ENCODE results near the gene MRC2. TPM values are rescaled to one million over a fixed set of nuclear protein-coding genes. Genes with fewer than 3 reads are reported as not detected.

Gene MRC2
- total RNA-seq, 1 experiment from 2014 or later, result 70.5 TPM

DNA sequence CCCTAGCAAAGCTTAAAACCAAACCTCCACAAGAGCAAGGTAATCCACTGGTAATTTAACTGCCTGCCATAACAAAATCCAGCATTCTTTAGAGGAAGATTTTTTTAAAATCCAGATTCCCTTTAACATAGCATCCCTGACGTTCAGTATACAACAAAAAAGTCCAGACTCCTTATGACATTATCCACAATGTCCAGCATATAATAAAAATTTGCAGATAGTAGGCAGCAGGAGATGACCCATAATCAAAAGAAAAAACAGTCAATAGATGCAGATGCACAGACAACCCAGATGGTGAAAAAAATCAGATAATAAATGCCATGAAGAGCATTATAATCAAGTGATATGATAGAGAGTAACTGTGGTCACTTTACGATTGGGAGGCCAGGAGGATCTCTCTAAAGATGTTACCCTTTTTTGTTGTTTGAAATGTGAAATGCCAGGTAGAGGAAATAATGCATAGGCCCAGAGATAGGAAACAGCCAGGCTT lies 33.2 kb downstream of the MRC2 start:
- no peak for DNase-seq (ENCODE audit: low read depth)

DNA sequence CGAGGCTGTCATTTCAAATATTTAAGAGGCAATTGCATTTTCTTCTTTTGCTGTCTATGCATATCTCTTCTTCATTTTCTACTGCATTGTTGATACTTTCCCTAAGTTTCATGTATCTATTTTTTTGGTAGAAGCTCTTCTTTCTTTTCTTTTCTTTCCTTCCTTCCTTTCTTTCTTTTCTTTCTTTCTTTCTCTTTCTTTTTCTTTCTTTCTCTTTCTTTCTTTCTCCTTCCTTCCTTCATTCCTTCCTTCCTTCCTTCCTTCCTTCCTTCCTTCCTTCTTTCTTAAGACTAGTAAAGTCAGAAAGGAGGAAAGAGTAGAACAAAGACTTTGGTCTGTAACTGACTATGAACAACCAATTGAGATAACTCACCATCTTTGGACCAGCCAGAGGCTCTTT lies 33.9 kb downstream of the MRC2 start:
- no peak for DNase-seq (ENCODE audit: low read depth)

DNA sequence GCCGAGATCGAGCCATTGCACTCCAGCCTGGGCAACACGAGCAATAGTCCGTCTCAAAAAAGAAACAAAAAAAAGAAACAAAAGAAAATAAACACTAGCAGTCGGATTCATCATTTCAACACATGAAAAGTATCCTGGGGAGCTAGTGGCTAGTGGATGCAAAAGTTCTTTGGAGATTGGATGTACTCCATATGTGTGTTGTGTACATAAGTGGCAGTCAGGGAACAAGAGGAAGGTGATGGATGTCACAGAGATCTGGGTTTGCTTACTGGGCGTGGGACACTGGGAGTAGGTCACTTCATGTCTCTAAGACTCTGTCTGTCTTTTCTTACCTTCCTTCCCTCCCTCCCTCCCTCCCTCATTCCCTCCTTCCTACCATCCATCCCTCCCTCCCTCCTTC lies 35.4 kb downstream of the MRC2 start:
- DNase-seq (ENCODE audit: low read depth), result no peak

DNA sequence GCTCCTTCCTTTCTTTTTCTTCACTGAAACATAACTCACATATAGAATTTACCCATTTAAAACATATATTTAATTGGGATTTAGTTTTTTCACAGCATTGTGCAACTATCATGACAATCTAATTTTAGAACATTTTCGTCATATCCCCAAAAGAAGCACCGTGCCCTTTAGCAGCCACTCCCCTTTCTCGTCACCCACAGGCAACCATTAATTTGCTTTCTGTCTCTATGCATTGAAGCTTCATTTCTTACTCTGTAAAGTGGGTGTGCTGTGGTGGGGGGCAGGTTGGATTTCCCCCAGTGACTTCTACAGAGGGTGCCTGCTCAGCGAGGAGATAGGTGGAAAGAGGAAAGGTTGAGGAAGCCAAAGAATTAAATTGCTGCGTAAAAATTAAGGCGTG lies 35.8 kb downstream of the MRC2 start:
- no peak for DNase-seq (ENCODE audit: low read depth)

DNA sequence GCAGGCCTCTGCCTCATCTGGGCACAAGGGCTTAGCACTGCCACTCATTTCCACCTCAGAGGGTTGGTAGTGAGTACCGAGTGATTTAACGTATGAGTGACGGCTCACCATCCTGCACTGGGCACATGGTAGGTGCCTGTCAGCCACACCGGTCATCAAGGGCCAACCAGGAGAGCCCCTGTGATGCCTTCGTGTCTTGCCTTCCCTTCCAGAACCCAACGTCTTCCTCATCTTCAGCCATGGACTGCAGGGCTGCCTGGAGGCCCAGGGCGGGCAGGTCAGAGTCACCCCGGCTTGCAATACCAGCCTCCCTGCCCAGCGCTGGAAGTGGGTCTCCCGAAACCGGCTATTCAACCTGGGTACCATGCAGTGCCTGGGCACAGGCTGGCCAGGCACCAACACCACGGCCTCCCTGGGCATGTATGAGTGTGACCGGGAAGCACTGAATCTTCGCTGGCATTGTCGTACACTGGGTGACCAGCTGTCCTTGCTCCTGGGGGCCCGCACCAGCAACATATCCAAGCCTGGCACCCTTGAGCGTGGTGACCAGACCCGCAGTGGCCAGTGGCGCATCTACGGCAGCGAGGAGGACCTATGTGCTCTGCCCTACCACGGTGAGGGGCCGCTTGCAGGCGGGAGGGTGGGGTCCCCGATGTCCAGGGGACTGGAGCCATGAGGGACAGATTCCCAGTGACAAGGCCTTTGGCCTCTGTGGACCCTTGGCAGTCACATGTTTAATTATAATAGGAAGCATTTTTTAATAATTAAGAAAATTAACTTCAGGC lies 37.1 kb downstream of the MRC2 start:
- no peak for DNase-seq (ENCODE audit: low read depth)

DNA sequence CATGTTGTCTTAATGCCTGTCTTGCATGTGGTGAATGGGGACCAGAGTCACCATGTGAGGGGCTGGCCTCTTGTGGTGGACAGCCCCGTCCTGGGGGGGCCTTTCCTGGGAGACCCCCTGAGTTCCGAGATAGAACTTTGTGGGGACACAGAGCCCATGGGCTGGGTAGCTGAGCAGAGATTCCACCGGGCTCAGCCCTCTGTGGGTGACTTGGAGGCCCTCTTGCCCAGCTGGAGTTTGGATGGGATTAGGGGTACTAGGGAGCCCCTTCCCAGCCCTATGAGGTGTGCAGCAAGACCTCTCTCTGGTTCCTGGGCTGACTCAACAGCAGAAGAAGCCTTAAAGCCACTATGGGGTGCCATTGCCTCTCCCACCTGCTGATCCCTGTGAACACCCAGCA lies 38.1 kb downstream of the MRC2 start:
- DNase-seq (ENCODE audit: low read depth), result no peak

DNA sequence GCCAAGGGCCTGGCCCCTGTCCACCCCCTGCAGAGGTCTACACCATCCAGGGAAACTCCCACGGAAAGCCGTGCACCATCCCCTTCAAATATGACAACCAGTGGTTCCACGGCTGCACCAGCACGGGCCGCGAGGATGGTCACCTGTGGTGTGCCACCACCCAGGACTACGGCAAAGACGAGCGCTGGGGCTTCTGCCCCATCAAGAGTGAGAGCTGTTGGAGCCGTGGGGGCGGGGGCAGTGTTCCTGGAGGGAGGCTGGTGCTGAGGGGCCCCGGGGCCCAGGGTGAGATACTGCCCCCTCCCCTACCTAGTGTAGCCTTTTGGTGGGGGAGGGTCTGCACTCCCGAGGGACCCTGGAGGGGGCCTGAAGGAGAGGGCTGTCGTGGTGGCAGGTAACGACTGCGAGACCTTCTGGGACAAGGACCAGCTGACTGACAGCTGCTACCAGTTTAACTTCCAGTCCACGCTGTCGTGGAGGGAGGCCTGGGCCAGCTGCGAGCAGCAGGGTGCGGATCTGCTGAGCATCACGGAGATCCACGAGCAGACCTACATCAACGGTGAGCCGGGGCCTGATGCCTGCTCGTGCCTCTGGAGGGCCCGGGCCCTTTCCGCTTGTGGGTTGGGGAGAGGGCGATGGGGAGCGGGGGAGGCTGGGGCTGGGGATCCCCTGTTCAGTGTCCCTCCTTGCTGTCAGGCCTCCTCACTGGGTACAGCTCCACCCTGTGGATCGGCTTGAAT lies 38.8 kb downstream of the MRC2 start:
- DNase-seq (ENCODE audit: low read depth), result no peak

DNA sequence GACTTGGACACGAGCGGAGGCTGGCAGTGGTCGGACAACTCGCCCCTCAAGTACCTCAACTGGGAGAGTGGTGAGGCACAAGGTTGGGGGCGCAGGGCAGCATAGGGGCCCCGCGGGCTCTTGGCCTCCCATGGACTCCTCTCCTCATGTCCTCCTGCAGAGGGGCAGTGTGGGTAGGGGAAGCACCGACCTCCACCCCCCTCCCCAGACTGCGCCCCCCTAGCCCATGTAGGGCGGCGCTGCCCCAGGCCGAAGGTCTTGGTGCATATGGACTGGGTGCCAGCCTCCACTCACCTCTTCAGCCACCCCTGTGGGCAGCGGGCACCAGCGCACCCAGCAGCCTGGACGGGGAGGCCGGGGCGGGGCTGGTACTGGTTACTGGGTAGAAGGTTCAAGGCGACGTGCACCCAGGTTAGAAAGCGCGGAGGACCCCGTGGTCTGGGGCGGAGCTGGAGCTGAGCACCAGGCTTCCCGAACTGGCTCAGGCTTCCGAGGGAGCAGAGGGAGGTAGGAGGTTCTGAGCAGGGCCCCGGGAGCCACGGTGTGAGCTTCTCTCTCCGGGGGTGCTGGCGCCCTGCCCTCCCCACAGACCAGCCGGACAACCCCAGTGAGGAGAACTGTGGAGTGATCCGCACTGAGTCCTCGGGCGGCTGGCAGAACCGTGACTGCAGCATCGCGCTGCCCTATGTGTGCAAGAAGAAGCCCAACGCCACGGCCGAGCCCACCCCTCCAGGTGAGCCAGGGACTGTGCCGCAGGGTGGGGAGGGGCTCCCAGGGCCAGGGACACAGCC lies 39.5 kb downstream of the MRC2 start:
- DNase-seq (ENCODE audit: low read depth), result no peak

DNA sequence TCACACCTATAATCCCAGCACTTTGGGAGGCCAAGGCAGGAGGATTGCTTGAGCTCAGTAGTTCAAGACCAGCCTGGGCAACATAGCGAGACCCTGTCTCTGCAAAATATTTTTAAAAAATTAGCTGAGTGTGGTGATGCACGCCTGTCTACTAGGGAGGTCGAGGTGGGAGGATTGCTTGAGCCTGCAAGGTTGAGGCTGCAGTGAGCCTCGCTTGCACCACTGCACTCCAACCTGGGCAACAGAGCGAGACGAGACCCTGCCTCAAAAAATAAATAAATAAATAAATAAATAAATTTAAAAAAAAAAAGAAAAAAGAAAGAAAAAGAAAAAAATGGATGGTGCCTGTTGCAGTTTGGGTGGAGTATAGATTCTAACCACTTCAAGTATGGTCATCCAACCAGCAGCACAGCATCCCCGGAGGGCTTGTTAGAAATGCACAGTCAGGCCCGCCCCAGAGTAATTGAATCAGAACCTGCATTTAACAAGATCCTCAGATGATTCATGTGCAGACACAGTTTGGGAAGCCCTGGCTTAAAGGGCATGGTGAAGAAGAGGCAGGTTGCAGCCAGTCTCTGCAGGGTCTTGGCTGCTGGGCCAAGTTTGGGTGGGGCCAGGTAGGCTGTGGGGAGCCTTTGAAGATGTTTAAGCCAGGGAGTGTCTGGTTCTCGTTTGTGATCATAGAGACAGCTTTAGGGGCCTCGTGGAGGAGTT lies 40.8 kb downstream of the MRC2 start:
- no peak for DNase-seq (ENCODE audit: low read depth)

DNA sequence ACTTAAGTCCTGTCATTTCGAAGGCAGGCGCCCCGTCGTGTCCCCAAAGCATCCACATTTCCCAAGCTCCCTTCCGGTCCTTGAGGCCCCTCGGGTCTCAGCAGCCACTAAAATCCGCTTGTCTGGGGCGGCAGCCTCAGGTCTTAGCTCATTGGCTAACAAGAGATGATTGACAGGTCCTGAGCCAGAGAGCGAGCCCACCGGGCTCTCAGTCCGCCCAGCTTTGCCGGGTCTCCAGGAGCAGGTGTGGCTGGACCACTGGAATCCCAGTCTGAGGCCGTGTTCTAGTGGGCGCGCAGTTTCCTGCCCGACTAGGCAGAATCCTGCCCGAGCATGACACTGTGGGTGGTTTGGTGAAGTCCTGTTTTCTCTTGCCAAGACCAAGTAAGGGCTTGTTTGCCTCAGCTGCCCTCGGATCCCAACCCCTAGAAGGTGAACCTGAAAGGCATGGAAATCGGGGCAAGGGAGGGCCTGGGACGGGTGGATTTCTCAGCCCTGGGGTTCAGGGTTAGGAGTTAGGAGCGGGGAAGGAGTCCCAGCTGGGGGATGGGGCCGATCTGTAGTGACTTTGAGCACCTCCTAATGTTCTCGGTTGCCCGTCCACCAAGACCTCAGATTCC lies 42.8 kb downstream of the MRC2 start:
- no peak for DNase-seq (ENCODE audit: low read depth)

DNA sequence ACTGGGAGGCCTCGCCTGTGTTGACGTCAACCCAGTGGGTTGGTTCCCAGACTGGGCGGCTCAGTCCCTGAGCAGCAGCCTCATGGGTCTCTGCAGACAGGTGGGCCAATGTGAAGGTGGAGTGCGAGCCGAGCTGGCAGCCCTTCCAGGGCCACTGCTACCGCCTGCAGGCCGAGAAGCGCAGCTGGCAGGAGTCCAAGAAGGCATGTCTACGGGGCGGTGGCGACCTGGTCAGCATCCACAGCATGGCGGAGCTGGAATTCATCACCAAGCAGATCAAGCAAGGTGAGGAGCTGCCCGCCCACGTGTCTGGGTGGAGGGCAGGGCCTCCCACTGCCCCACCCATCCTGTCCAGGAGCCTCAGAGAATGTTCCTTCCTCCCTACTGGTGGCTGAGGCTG lies 44.1 kb downstream of the MRC2 start:
- no peak for DNase-seq (ENCODE audit: low read depth)

DNA sequence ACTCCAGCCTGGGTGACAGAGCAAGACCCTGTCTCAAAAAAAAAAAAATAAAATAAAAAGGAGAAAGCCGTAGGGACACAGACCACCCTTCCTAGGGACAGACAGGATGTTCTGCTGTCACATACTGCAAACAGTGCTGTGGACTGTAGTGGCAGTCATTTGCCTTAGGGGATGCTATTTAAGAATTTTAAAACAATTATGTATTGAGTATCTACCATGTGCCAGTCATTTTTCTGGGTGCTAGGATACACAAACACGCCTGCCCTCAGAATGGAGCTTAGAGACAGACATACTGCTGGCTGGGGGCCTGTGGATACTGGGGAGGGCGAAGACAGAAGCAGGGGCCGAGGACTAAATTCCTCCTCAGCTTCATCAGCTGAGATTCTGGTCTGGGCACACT lies 45.5 kb downstream of the MRC2 start:
- DNase-seq (ENCODE audit: low read depth), result no peak

DNA sequence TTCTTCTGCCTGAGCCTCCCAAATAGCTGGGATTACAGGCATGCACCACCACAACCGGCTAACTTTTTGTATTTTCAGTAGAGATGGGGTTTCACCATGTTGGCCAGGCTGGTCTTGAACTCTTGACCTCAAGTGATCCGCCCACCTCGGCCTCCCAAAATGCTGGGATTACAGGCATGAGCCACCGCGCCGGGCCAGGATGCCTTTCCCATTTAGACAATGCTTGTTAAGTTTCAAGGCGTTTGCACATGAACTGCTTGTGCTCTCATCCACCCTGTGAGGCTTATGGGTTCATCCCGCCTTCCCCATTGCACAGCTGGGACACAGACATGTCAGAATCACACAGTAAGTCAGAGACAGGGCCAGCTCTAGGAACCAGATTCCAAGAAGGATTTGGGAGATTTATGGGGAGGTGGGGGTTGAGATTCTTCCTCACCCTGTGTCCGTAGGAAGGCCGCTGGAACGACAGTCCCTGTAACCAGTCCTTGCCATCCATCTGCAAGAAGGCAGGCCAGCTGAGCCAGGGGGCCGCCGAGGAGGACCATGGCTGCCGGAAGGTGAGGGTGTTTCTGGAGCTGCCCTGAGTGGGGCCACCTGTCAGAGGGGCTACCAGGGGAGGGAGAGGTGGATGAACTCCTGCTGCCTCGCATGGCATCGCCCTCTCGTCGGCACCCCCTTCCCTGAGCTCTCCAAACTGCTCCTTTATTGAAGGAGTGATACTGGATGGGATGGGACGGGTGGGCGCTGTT lies 46.3 kb downstream of the MRC2 start:
- no peak for DNase-seq (ENCODE audit: low read depth)

DNA sequence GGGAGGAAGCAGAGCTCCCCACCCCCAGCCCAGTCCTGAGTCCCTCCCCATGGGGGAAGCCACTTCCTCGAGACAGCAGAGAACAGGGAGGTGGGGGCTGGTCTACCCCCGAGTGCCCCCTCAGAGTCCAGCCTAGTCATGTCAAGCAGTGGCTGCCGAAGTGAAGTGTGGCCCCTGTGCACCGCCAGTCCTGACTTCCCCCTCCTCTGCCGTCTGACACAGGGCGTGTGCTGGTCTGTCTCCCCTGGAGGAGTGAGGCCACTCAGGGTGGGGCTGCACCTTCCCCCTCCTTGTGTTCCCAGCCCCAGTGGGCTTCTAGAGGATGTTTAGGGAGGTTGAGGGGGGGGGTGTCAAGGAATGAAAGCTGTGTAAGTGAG lies 46.9 kb downstream of the MRC2 start:
- DNase-seq (ENCODE audit: low read depth), result no peak

DNA sequence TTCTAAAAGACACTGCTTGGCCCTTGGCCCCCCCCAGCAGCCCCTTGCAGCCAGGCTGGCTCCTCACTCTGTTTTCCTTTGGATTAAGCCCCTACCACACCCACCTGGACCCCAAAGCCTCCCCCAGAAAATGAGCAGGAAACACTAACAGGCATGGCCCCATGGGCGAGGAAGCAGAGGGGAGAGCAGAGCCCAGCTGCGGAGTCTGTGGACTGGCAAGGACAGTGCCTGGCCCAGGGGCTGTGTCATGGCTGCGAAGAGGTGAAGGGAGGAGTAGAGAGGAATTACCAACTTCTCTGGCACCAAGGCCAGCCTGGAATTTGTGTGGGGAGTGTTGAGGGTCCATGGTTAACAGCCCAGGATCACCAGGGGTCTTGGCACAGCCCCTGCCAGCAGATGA lies 47.4 kb downstream of the MRC2 start:
- DNase-seq (ENCODE audit: low read depth), result no peak

DNA sequence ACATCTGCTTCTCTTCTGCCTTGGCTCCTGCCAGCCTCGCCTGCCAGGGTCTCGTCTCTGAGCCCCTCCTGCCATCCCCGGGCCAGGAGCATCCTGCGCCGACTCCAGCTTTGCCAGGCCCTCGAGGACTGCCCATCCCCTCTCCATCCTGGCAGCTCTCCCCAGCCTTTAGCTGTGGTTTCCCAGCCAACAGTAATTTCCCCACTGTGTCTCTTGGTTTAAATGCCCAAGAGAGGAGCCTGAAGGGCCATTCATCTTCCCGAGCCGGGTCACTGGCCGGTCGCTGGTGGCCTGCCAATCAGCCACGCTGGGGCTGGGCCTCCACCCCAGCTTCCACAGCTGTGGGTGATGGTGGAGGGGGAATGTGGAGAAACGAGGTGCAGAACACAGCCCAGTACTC lies 47.8 kb downstream of the MRC2 start:
- no peak for DNase-seq (ENCODE audit: low read depth)

DNA sequence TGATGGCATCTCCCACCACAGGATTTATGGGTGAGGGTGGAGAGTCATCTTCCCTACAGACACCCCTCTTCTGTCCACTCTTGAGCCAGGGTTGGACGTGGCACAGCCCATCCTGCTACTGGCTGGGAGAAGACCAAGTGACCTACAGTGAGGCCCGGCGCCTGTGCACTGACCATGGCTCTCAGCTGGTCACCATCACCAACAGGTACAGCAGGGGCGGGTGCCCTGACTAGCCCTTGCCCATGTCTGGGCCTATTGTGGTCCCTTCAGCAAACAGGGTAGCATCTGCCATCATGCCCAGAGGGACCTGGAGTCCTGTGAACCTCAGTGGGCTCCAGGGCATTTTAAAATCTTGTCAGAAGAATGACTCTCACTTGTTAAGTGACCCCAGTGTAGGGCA lies 48.2 kb downstream of the MRC2 start:
- no peak for DNase-seq (ENCODE audit: low read depth)

DNA sequence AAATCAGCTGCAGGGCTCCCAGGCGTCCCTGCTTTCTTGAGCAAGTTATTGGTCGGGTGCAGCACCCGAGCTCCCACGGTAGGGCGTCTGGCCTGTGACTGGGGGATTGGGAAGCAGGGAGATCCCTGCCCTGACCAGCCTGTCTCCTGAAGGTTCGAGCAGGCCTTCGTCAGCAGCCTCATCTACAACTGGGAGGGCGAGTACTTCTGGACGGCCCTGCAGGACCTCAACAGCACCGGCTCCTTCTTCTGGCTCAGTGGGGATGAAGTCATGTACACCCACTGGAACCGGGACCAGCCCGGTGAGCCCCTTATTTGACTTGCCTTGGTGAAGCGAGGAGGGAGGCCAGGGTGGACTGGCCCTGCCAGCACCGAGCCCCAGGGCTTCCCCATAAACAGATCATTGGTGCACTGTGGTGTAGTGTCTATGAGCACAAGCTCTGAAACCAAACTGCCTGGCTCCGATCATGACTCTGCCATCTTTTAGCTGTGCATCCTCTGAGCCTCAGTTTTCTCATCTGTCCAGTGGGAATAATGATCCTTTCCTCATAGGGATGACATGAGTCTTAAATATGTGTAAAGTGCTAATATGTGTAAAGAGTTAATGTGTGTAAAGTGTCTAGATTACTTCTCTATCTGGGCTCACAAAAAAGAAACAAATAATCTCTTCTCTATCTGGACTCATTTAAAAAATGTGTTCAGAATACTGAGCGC lies 48.9 kb downstream of the MRC2 start:
- DNase-seq (ENCODE audit: low read depth), result no peak

DNA sequence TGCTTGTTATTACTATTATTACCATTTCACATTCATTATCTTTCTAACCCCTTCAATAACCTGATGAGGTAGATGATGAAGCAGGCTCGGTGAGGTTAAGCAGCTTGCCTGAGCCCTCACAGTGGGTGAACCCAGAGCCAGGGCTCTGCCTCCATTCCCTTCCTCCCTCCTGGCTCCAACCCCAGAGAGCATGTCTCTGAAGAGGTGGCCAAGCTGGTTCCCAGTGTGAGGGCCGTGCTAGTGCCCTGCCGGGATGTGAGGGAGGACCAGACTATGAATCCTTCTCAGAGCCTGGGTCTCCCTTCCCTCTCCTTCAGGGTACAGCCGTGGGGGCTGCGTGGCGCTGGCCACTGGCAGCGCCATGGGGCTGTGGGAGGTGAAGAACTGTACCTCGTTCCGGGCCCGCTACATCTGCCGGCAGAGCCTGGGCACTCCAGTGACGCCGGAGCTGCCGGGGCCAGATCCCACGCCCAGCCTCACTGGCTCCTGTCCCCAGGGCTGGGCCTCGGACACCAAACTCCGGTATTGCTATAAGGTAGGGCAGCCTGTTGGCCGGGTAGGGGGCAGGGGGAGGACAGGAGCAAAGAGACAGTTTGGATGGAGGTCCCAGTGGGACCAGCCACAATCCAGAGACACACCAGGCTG lies 49.6 kb downstream of the MRC2 start:
- DNase-seq (ENCODE audit: low read depth), result no peak
